H1 (cell line): Measurements from ENCODE around the gene RAP1A. TPM values are rescaled to one million over a fixed set of nuclear protein-coding genes. Genes with fewer than 3 reads are reported as not detected.

Experiments used
- ATF3 ChIP-seq: IDR thresholded peaks from 2 replicates; pipeline ENCODE4 v1.6.1; 2011; ENCODE audit warnings: low read depth, mild to moderate bottlenecking, low read length; ENCODE audit not compliant: insufficient read depth
- CBX5 ChIP-seq: fragments of 300-800, 300-1000 bp; sonication (generic); IDR thresholded peaks from 2 replicates; pipeline ENCODE4 v1.7.1; 2016; ENCODE audit warnings: antibody characterized with exemption, low read length, low read depth
- EP300 ChIP-seq, 2 experiments: IDR thresholded peaks; 1 replicate in 1 of 2; 2 replicates in 1 of 2; pipeline ENCODE4 v1.6.1; 2011 to 2012; ENCODE audit warnings: low read depth in 2 of 2, low read length in 2 of 2, mild to moderate bottlenecking in 2 of 2, borderline replicate concordance in 1 of 2, inconsistent platforms in 1 of 2, moderate library complexity in 1 of 2
- KDM1A ChIP-seq: fragments of 200-600, 300-600 bp; sonication (generic); IDR thresholded peaks from 2 replicates; pipeline ENCODE4 v1.7.1; 2016; ENCODE audit warnings: mild to moderate bottlenecking, low read length, borderline replicate concordance
- TEAD4 ChIP-seq: IDR thresholded peaks from 2 replicates; pipeline ENCODE4 v1.6.1; 2012; ENCODE audit warnings: low read depth, low read length, inconsistent platforms, mixed read lengths
- polyA plus RNA-seq, 7 experiments: library from polyadenylated mRNA; depleted of rRNA in 3 of 7; stranded (reverse) in 5 of 7; unstranded in 2 of 7; fragments of >200 nt in 5 of 7; fragments of 200-250 nt in 2 of 7; gene quantifications; 1 replicate in 5 of 7; 2 replicates in 1 of 7; 4 replicates in 1 of 7; pipeline versions ENCODE4 v1.2.1 to v1.2.3, GENCODE V29; 2011 to 2013; ENCODE audit warnings: missing spikeins in 2 of 7, mixed read lengths in 2 of 7
- total RNA-seq: library from RNA; stranded (reverse); fragmentation: NEBNext Ultra II Directional; extraction: Animal tissue kit (Norgen Biotek cat#: 25700); gene quantifications from 2 replicates; pipeline ENCODE4 v1.2.1, GENCODE V29; 2021

RAP1A gene
- total and polyA plus RNA-seq, 2 of the 8 experiments (the other 6 are each of a cell fraction or from before 2014, with no cell fraction given): 10.9 to 35.8 TPM

DNA sequence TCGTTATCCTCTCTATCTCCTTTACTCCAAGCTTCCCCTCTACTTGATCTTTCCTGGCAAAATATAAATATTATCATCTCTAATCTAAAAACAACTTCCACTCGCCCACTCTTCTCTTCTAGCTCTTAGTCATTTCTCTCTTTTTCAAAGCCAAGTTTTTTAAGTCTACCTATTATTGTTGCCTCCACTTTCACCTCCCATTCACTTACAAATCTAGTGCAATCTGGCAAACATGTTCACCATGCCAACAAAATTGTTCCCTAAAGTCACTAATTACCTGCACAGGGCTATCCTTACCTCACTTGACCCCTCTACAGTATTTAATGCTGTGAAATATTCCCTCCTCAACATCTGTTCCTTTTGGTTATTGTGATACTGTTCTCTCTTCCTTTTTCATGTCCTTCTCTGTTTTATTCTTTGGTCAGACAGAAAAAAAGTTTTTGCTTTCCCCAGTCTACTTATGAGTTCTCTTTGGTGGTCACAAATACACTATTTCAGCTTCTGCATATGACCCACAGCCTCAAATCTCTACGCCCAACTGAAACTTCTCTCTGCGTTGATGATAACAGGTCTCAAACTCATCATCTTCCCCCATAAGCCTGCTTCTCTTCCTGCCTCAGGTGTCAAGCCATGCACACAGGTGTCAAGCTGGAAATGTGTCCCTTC lies 31.9 kb upstream of the RAP1A start (continued):
- TF ChIP-seq EP300 (IDR thresholded peaks at IDR 0.05; ENCODE audit: borderline replicate concordance in 1 of 2, low read depth in 2 of 2, low read length in 2 of 2) (no peak), ATF3 (no peak), TEAD4 (no peak), CBX5 (no peak), KDM1A (no peak)
- TF ChIP-seq, all 59 proteins: peak for 0
